OCI-LY1 (cell line): ENCODE data around the gene BTBD17.

Source experiments
- H2AFZ ChIP-seq: fragments of 200-600 bp; sonication (generic), shearing (Covaris generic); 2 replicates; pipeline ENCODE4 v1.6.0; 2014; ENCODE audit warnings: antibody characterized with exemption, mild to moderate bottlenecking, low read length
- H3F3A ChIP-seq: fragments of 200-600 bp; sonication (generic), shearing (Covaris generic); 2 replicates; pipeline ENCODE4 v1.6.0; 2014; ENCODE audit warnings: mild to moderate bottlenecking, antibody characterized with exemption, low read length, moderate library complexity; ENCODE audit not compliant: insufficient read depth
- H3K27ac ChIP-seq: fragments of 200-600 bp; sonication (generic); 2 replicates; pipeline ENCODE4 v1.5.1; 2014; ENCODE audit warnings: low read length, mixed run types, mild to moderate bottlenecking, low read depth; ENCODE audit not compliant: poor library complexity, severe bottlenecking
- H3K27me3 ChIP-seq: fragments of 200-600 bp; sonication (generic); 2 replicates; pipeline ENCODE4 v1.6.0; 2014; ENCODE audit warnings: antibody characterized with exemption, mild to moderate bottlenecking, low read length, moderate library complexity; ENCODE audit not compliant: insufficient read depth
- H3K36me3 ChIP-seq: fragments of 200-600 bp; sonication (generic); 2 replicates; pipeline ENCODE4 v1.6.1; 2014; ENCODE audit warnings: mild to moderate bottlenecking, antibody characterized with exemption, low read length, moderate library complexity, mixed read lengths; ENCODE audit not compliant: insufficient read depth
- H3K4me1 ChIP-seq: fragments of 200-600 bp; sonication (generic); 2 replicates; pipeline ENCODE4 v1.5.1; 2014; ENCODE audit warnings: mild to moderate bottlenecking, low read length, moderate library complexity; ENCODE audit not compliant: insufficient read depth, severe bottlenecking
- H3K4me2 ChIP-seq: fragments of 200-600 bp; sonication (generic), shearing (Covaris generic); 2 replicates; pipeline ENCODE4 v1.6.1; 2014; ENCODE audit warnings: low read length
- H3K4me3 ChIP-seq: fragments of 200-600 bp; sonication (generic); 2 replicates; pipeline ENCODE4 v1.5.1; 2014; ENCODE audit warnings: low read length, low read depth, mild to moderate bottlenecking, mixed read lengths; ENCODE audit not compliant: poor library complexity, severe bottlenecking
- H3K79me2 ChIP-seq: fragments of 200-600 bp; shearing (Covaris generic); 2 replicates; pipeline ENCODE4 v1.6.1; 2016; ENCODE audit warnings: mixed run types, low read length, mixed read lengths; ENCODE audit not compliant: insufficient read depth
- H3K9ac ChIP-seq: fragments of 200-600 bp; sonication (generic), shearing (Covaris generic); 2 replicates; pipeline ENCODE4 v1.6.1; 2014; ENCODE audit warnings: mild to moderate bottlenecking, low read length, mixed read lengths
- H3K9me2 ChIP-seq: fragments of 200-600 bp; sonication (generic), shearing (Covaris generic); 2 replicates; pipeline ENCODE4 v1.6.1; 2014; ENCODE audit warnings: low read depth, mild to moderate bottlenecking, low read length, mixed read lengths
- H3K9me3 ChIP-seq: fragments of 200-600 bp; shearing (Covaris generic); 2 replicates; pipeline ENCODE4 v1.6.1; 2014; ENCODE audit warnings: low read length, mixed read lengths
- H4K20me1 ChIP-seq: fragments of 200-600 bp; sonication (generic), shearing (Covaris generic); 2 replicates; pipeline ENCODE4 v1.6.0; 2016; ENCODE audit warnings: mild to moderate bottlenecking, low read length; ENCODE audit not compliant: insufficient read depth
- CTCF ChIP-seq: fragments of 200-600 bp; sonication (generic), shearing (Covaris generic); IDR thresholded peaks from 2 replicates; pipeline ENCODE4 v1.5.1; 2017; ENCODE audit warnings: mild to moderate bottlenecking, antibody characterized with exemption, low read length, moderate library complexity, mixed read lengths
- EZH2 ChIP-seq: fragments of 200-600 bp; sonication (generic), shearing (Covaris generic); IDR thresholded peaks from 2 replicates; pipeline ENCODE4 v1.8.0; 2017; ENCODE audit warnings: borderline replicate concordance, mixed run types, mild to moderate bottlenecking, antibody characterized with exemption, low read length, moderate library complexity, mixed read lengths

BTBD17 gene

GRCh38 chr17:74339537-74340195, 22.0 kb downstream of the BTBD17 start:
- no peak overlapping the region for H3K4me2 ChIP-seq
- H3K4me1 ChIP-seq = no peaks in the 10 kb centered on the region
- H3K9me3 ChIP-seq = no peaks in the 10 kb centered on the region
- TF ChIP-seq EZH2 (no peak), CTCF (no peak)
- no peaks in the 10 kb centered on the region for H4K20me1 ChIP-seq
- H3K27me3 ChIP-seq = 0 out of 2 replicates have a peak, but pooled peaks cover 1% of the 10 kb centered on the region
- no peak overlapping the region for H3K4me3 ChIP-seq
- H3F3A ChIP-seq = no peaks in the 10 kb centered on the region
- H3K36me3 ChIP-seq = no peaks in the 10 kb centered on the region
- H3K9ac ChIP-seq = no peak overlapping the region
- no peaks in the 10 kb centered on the region for H3K9me2 ChIP-seq
- H3K79me2 ChIP-seq = no peaks in the 10 kb centered on the region
- no peak overlapping the region for H2AFZ ChIP-seq
- H3K27ac ChIP-seq = no peak overlapping the region

GRCh38 chr17:74337834-74338500, 23.7 kb downstream of the BTBD17 start:
- H3K4me3 ChIP-seq = no peak overlapping the region
- no peaks in the 10 kb centered on the region for H3K27me3 ChIP-seq
- no peak overlapping the region for H2AFZ ChIP-seq
- H3K36me3 ChIP-seq = no peaks in the 10 kb centered on the region
- H3F3A ChIP-seq = no peaks in the 10 kb centered on the region
- H3K4me2 ChIP-seq = no peak overlapping the region
- H3K4me1 ChIP-seq = no peaks in the 10 kb centered on the region
- TF ChIP-seq EZH2 (no peak), CTCF (no peak)
- no peaks in the 10 kb centered on the region for H3K9me2 ChIP-seq
- no peak overlapping the region for H3K9ac ChIP-seq
- H4K20me1 ChIP-seq = no peaks in the 10 kb centered on the region
- no peaks in the 10 kb centered on the region for H3K9me3 ChIP-seq
- no peaks in the 10 kb centered on the region for H3K79me2 ChIP-seq
- H3K27ac ChIP-seq = no peak overlapping the region

- TF ChIP-seq EZH2 (no peak), CTCF (no peak)
- Histone ChIP-seq H3K27me3 (no peaks in the 10 kb centered on the region), H3K4me1 (no peaks in the 10 kb centered on the region), H3K9me2 (no peaks in the 10 kb centered on the region), H3K9me3 (no peaks in the 10 kb centered on the region), H3K4me2 (no peak overlapping the region), H3K79me2 (no peaks in the 10 kb centered on the region), H3K9ac (no peak overlapping the region), H2AFZ (no peak overlapping the region), H3F3A (no peaks in the 10 kb centered on the region), H3K36me3 (no peaks in the 10 kb centered on the region), H4K20me1 (no peaks in the 10 kb centered on the region), H3K4me3 (no peak overlapping the region), H3K27ac (no peak overlapping the region)
These were observed 25.4 kb downstream of the BTBD17 start for GRCh38 chr17:74336307-74336706.
